Prostate gland (tissue), 2 donors: Measurements from ENCODE around the gene WWOX. TPM values are rescaled to one million over a fixed set of nuclear protein-coding genes. Genes with fewer than 3 reads are reported as not detected.
A peak's percentile ranks its signal among the peaks of the same experiment; 100 is the strongest.
"Not testable (repeated sequence)": the region's sequence is repeated elsewhere in the genome, so short reads cannot be mapped to it uniquely, and the experiment has no call there.

Source experiments
- DNase-seq: peaks from one replicate; pipeline ENCODE4 v3.0.0-alpha.2; 2019; ENCODE audit warnings: low spot score
- H3K27ac ChIP-seq, 2 donors: fragments of 200-600 bp; sonication (generic); 2 replicates each; pipeline ENCODE4 v1.5.1; 2017 to 2019
- H3K27me3 ChIP-seq: fragments of 200-600 bp; sonication (generic); replicated peaks from 2 replicates; pipeline ENCODE4 v1.5.1; 2019; ENCODE audit not compliant: insufficient read depth
- H3K36me3 ChIP-seq, 2 donors: fragments of 200-600 bp; sonication (generic); 1 replicate in 1 of 2; 2 replicates in 1 of 2; pipeline versions ENCODE4 v1.5.1 to v1.8.1; 2017 to 2019
- H3K4me1 ChIP-seq: fragments of 200-600 bp; sonication (generic); replicated peaks from 2 replicates; pipeline ENCODE4 v1.5.1; 2019
- H3K4me3 ChIP-seq, 2 donors: fragments of 200-600 bp; sonication (generic); 2 replicates each; pipeline ENCODE4 v1.5.1; 2017 to 2019
- H3K9me3 ChIP-seq: fragments of 200-600 bp; sonication (generic); 2 replicates; pipeline ENCODE4 v1.5.1; 2017
- CTCF ChIP-seq, 4 experiments: fragments of 200-600 bp in 2 of 4; fragments of 450-650 bp in 2 of 4; sonication (generic) in 2 of 4; IDR thresholded peaks; 1 replicate in 3 of 4; 2 replicates in 1 of 4; pipeline ENCODE4 v1.5.1; 2016 to 2019; ENCODE audit warnings: antibody characterized with exemption in 4 of 4, mild to moderate bottlenecking in 2 of 4, moderate library complexity in 2 of 4
- POLR2A ChIP-seq: fragments of 450-650 bp; IDR thresholded peaks from one replicate; pipeline ENCODE4 v1.6.1; 2016; ENCODE audit warnings: antibody characterized with exemption, mild to moderate bottlenecking
- POLR2AphosphoS5 ChIP-seq: sonication (generic); formaldehyde crosslinking; IDR thresholded peaks from one replicate; pipeline ENCODE4 v1.6.1; 2017; ENCODE audit warnings: antibody characterized with exemption
- WGBS: methylation state at CpG from one replicate; pipeline ENCODE4 v1.1.5; 2018; 5-methylcytosine and 5-hydroxymethylcytosine counted together
- intact Hi-C: fragments of 100-400 bp; cut with DNase I; formaldehyde crosslinking; loops from one replicate; pipeline ENCODE4 v1.14.2; 2022
- total RNA-seq, 2 donors: library from RNA; depleted of rRNA; stranded (reverse); fragments of >200 nt; gene quantifications; one replicate each; pipeline ENCODE4 v1.1.0, GENCODE V29; 2016

WWOX gene
- 10 to 100 TPM; 93.2 to 99.4 TPM for total RNA-seq

GRCh38 chr16:78099271-78100111 lies at the start of gene WWOX:
WWOX (plus strand) TSS chr16:78099654.
- peak within 1 kb of the TSS; percentile 77 to 82 for H3K27ac ChIP-seq
- H3K4me3 ChIP-seq = peak within 1 kb of the TSS; percentile 56 to 79
- peak; percentile 97 for DNase-seq
- H3K27me3 ChIP-seq = no peaks in the 10 kb centered on the region
- TF ChIP-seq POLR2A = peak; percentile 76
- TF ChIP-seq CTCF (IDR thresholded peaks at IDR 0.05) = peak in 2 of 4 experiments; percentile 45 to 53
- peak; percentile 97 for TF ChIP-seq POLR2AphosphoS5
- no peaks in the 10 kb centered on the region for H3K36me3 ChIP-seq
- no peaks in the 10 kb centered on the region for H3K4me1 ChIP-seq
- under 1% methylated on average over 80 of the region's 84 CpGs for WGBS
- H3K9me3 ChIP-seq = no peaks in the 10 kb centered on the region
- intact Hi-C loops = no loop called here

DNA sequence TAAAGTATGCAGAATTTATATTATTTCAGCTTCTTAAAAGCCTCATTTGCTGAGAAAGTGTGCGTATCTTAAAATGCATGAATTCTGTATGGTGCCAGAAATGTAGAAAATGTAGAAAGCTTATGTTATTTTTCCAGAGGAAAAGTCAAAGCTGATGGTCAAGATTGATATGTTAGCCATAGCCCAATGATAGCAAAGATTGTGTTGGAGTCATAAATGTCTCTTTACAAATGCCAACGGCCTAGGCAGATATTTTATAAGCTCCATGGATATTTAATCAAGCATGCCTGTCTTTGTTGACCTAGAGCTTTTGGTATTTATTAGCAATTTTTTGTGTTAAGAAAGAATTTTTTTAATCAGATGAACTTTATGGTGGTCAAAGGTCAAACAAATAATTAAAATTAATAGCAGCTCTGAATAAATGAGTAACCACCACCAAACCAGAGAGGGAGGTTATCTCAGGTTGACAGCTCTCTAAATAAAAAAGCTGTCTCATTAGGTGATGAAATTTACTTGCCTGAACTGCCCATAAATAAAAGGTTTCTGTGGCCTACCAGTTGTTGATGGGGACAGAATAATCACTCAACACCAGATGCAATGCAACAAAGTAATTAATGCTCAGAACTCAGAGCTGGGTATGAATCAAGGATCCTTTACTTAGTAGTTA lies 48.6 kb upstream of the WWOX start:
- no peak overlapping the region for H3K27ac ChIP-seq
- 14% methylated on average over 2 of the region's 2 CpGs for WGBS
- H3K27me3 ChIP-seq = no peaks in the 10 kb centered on the region
- H3K4me3 ChIP-seq = no peak overlapping the region
- no peak for TF ChIP-seq POLR2A
- TF ChIP-seq POLR2AphosphoS5 = no peak
- no peak for TF ChIP-seq CTCF (IDR thresholded peaks at IDR 0.05)
- no peaks in the 10 kb centered on the region for H3K4me1 ChIP-seq
- intact Hi-C loops = no loop called here
- H3K9me3 ChIP-seq = no peaks in the 10 kb centered on the region
- H3K36me3 ChIP-seq = no peaks in the 10 kb centered on the region
- DNase-seq = no peak

GRCh38 chr16:78057803-78058564 lies 41.5 kb upstream of the WWOX start:
- no peak overlapping the region for H3K27ac ChIP-seq
- no peak overlapping the region for H3K4me3 ChIP-seq
- 54% methylated on average over 9 of the region's 9 CpGs for WGBS
- H3K27me3 ChIP-seq = no peaks in the 10 kb centered on the region
- H3K9me3 ChIP-seq = no peaks in the 10 kb centered on the region
- H3K36me3 ChIP-seq = no peaks in the 10 kb centered on the region
- intact Hi-C loops = no loop called here
- H3K4me1 ChIP-seq = no peaks in the 10 kb centered on the region
- no peak for DNase-seq
- TF ChIP-seq POLR2AphosphoS5 = no peak
- no peak for TF ChIP-seq CTCF (IDR thresholded peaks at IDR 0.05)
- no peak for TF ChIP-seq POLR2A

DNA sequence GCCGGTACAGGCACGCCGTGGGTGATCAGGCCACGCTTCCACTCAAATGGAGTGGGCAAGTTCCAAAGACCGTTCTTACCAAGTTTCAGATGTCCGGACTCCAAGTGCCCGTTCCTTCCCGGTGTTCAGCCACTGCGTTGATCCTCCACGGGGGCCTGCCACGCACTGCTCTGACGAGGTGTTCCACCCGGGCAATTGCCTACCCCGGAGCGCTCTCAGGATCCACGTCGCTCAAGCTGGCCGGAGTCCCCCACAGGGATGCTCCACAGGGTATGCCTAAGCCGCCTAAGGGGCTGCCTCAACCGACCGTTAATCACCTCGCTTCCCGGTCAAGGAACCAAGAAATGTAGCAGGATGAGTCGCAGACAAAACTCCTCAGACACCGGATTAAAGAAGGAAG lies 39.6 kb upstream of the WWOX start:
- H3K9me3 ChIP-seq = not testable (repeated sequence)
- WGBS = 91% methylated on average over 25 of the region's 25 CpGs

GRCh38 chr16:78060295-78060694 lies 39.2 kb upstream of the WWOX start:
- DNase-seq = no peak
- H3K27me3 ChIP-seq = no peaks in the 10 kb centered on the region
- intact Hi-C loops = no loop called here
- TF ChIP-seq CTCF (IDR thresholded peaks at IDR 0.05) (no peak), POLR2A (no peak), POLR2AphosphoS5 (no peak)
- no peaks in the 10 kb centered on the region for H3K9me3 ChIP-seq
- 51% methylated on average over 5 of the region's 5 CpGs for WGBS
- H3K36me3 ChIP-seq = no peaks in the 10 kb centered on the region
- no peak overlapping the region for H3K4me3 ChIP-seq
- no peak overlapping the region for H3K27ac ChIP-seq
- no peaks in the 10 kb centered on the region for H3K4me1 ChIP-seq

More for the DNA sequence above, 39.6 kb upstream of the WWOX start:
- intact Hi-C loops, H3K27me3 ChIP-seq, H3K4me3 ChIP-seq, H3K27ac ChIP-seq, DNase-seq, H3K36me3 ChIP-seq, H3K4me1 ChIP-seq: not testable (repeated sequence)
